BJ (cell line): ENCODE measurements around the gene MSH3. TPM values are rescaled to one million over a fixed set of nuclear protein-coding genes. Genes with fewer than 3 reads are reported as not detected.
"Not testable (repeated sequence)": the region's sequence is repeated elsewhere in the genome, so short reads cannot be mapped to it uniquely, and the experiment has no call there.

Experiments used
- CTCF ChIA-PET: fragments of 350-600 bp; formaldehyde crosslinking; extraction: SDS; loops from one replicate; lab custom pipeline; 2021; ENCODE audit warnings: antibody characterized with exemption, inconsistent platforms; lab: Yijun Ruan, JAX
- POLR2A ChIA-PET: fragments of 300-600 bp; sonication (Branson Sonifier 250); formaldehyde crosslinking; extraction: SDS; loops from one replicate; lab custom pipeline; 2021; ENCODE audit warnings: antibody characterized with exemption; lab: Charles Lee
- DNase-seq: peaks from one replicate; pipeline ENCODE4 v3.0.0-alpha.2; 2011; ENCODE audit warnings: low read depth
- H3K27me3 ChIP-seq: 2 replicates; pipeline ENCODE4 v1.6.0; 2011; ENCODE audit warnings: low read length; ENCODE audit not compliant: control insufficient read depth, insufficient read depth
- H3K36me3 ChIP-seq: 2 replicates; pipeline ENCODE4 v1.5.1; 2011; ENCODE audit warnings: low read length; ENCODE audit not compliant: control insufficient read depth, insufficient read depth
- H3K4me3 ChIP-seq: 2 replicates; pipeline ENCODE4 v1.5.1; 2011; ENCODE audit warnings: low read depth, mild to moderate bottlenecking, control low read depth, low read length
- polyA plus RNA-seq: library from polyadenylated mRNA; depleted of rRNA; stranded (reverse); fragments of >200 nt; gene quantifications from 2 replicates; pipeline ENCODE4 v1.2.3, GENCODE V29; 2011
- TF ChIP-seq, protein P1 (sequence below): IDR thresholded peaks from 2 replicates; pipeline ENCODE4 v1.5.1; 2011; ENCODE audit warnings: low read depth, mild to moderate bottlenecking, control low read depth, inconsistent platforms, low read length, moderate library complexity; ENCODE audit not compliant: insufficient read depth

MSH3 gene
- polyA plus RNA-seq, 1 experiment, result 4.0 TPM

DNA sequence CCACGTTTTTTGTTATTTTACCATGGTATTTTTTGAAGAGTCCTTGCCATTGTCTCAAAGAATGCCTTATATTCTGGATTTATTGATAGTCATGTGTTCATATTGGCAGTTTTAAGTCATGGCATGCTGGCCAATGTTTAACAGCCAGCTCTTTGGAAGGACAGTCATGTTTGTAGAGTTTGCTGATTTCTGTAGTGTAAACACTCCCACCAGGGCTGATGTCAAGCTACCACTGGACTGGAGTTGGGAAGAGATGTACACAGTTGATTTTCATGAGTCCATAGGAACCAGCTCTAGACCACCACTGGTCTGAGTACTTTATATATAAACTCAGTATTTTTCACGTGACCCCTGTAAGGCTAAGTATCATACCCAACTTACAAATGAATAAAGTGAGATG, 125.6 kb downstream of the MSH3 start:
- TF ChIP-seq, protein P1, sequence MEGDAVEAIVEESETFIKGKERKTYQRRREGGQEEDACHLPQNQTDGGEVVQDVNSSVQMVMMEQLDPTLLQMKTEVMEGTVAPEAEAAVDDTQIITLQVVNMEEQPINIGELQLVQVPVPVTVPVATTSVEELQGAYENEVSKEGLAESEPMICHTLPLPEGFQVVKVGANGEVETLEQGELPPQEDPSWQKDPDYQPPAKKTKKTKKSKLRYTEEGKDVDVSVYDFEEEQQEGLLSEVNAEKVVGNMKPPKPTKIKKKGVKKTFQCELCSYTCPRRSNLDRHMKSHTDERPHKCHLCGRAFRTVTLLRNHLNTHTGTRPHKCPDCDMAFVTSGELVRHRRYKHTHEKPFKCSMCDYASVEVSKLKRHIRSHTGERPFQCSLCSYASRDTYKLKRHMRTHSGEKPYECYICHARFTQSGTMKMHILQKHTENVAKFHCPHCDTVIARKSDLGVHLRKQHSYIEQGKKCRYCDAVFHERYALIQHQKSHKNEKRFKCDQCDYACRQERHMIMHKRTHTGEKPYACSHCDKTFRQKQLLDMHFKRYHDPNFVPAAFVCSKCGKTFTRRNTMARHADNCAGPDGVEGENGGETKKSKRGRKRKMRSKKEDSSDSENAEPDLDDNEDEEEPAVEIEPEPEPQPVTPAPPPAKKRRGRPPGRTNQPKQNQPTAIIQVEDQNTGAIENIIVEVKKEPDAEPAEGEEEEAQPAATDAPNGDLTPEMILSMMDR, result no peak
- Histone ChIP-seq H3K27me3 (no peaks in the 10 kb centered on the region), H3K36me3 (no peaks in the 10 kb centered on the region), H3K4me3 (no peak overlapping the region)
- DNase-seq, result no peak
- ChIA-PET CTCF (no interaction called here), POLR2A (no interaction called here)

DNA sequence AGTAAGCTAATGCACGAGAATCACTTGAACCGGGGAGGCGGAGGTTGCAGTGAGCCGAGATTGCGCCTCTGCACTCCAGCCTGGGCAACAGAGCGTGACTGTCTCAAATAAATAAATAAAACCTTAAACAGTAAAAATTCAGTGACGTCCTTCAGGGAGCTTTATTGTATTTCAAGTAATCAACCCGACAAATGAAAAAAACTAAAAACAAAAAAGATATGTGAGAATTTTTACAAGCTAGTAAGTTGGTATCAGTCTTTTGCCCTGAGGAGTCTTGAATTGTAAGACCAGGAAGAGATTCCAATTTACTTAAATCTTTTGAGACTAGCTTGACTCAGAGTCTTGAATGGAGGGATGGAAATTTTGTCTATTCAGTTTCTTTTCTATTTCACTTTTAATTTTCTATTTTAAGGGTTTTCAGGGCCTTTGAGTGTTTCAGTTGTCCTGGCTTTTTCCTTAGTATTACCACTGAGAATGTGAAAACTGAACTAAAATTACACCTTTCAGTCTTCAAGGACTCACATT, 126.4 kb downstream of the MSH3 start:
- CTCF ChIA-PET, result no interaction called here
- Histone ChIP-seq H3K36me3 (no peaks in the 10 kb centered on the region), H3K27me3 (no peaks in the 10 kb centered on the region), H3K4me3 (no peak overlapping the region)
- no peak for DNase-seq
- TF ChIP-seq, protein P1, result no peak
- POLR2A ChIA-PET, result no interaction called here

DNA sequence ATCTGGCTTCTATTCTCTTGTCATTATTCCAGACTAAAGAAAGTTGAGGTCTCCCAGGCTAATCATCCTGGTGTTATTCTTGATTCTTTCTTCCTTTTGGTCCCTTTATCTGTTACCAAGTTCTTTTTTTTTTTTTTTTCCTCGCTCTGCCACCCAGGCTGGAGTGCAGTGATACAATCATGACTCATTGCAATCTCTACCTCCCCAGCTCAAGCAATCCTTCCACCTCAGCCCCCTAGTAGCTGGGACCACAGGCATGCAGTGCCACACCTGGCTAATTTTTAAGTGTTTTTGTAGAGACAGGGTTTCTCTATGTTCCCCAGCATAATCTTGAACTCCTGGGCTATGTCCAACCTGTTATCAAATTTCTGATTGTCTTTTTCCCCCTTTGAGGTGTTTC, 126.9 kb downstream of the MSH3 start:
- POLR2A ChIA-PET, result no interaction called here
- CTCF ChIA-PET, result no interaction called here
- TF ChIP-seq, protein P1, result no peak
- Histone ChIP-seq H3K4me3 (no peak overlapping the region), H3K36me3 (no peaks in the 10 kb centered on the region), H3K27me3 (no peaks in the 10 kb centered on the region)
- DNase-seq, result no peak

DNA sequence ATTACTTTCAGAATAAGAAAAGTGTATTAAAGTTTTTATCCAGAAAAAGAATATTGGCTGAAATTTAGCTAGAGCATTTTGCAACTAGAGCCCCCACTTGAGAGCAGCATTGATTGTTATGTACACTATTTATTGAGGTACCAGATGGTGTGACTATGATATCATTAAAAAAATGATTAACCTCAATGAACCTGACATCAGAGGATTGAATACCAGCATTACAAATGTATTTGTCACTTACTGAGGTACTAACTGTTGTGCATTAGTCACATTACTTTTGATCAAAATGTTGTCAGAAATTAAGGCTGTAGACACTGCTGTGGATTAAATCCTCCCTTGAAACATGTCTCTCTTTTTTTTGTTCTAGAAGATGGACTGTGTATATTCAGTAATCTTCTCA, 128.2 kb downstream of the MSH3 start:
- CTCF ChIA-PET, result no interaction called here
- Histone ChIP-seq H3K27me3 (no peaks in the 10 kb centered on the region), H3K4me3 (no peak overlapping the region), H3K36me3 (no peaks in the 10 kb centered on the region)
- TF ChIP-seq, protein P1, result no peak
- no peak for DNase-seq
- POLR2A ChIA-PET, result no interaction called here

DNA sequence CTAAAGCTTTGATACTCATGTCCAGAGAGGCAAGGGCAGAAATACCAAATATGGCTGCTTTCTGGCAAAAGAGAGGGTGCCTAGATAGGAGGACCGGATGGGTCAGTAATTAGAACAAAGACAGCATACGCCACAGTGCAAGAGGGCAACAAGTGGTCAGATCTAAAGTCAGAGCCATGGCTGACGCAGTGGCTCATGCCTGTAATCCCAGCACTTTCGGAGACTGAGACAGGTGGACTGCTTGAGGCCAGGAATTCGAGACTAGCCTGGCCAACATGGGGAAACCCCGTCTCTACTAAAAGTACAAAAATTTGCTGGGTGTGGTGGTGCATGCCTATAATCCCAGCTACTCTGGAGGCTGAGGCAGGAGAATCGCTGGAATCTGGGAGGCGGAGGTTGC, 129.3 kb downstream of the MSH3 start:
- H3K4me3 ChIP-seq, DNase-seq, H3K27me3 ChIP-seq, H3K36me3 ChIP-seq, POLR2A ChIA-PET, CTCF ChIA-PET: not testable (repeated sequence)

DNA sequence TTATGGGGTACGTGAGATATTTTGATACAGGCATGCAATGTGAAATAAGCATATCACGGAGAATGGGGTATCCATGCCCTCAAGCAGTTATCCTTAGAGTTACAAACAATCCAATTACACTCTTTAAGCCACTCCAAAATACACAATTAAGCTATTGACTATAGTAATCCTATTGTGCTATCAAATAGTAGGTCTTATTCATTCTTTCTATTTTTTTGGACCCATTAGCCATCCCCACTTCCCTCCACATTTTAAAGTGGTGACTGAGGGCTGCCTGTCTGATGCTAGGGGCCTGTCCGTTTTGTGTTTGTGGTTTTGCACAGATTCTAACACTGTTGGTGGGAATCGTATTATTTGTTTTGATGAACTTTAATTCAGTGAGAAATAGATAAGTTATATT, 130.0 kb downstream of the MSH3 start:
- H3K36me3 ChIP-seq, result no peaks in the 10 kb centered on the region
- no peak overlapping the region for H3K4me3 ChIP-seq
- TF ChIP-seq, protein P1, result no peak
- no peaks in the 10 kb centered on the region for H3K27me3 ChIP-seq
- CTCF ChIA-PET, result no interaction called here
- DNase-seq, result no peak
- POLR2A ChIA-PET, result no interaction called here

DNA sequence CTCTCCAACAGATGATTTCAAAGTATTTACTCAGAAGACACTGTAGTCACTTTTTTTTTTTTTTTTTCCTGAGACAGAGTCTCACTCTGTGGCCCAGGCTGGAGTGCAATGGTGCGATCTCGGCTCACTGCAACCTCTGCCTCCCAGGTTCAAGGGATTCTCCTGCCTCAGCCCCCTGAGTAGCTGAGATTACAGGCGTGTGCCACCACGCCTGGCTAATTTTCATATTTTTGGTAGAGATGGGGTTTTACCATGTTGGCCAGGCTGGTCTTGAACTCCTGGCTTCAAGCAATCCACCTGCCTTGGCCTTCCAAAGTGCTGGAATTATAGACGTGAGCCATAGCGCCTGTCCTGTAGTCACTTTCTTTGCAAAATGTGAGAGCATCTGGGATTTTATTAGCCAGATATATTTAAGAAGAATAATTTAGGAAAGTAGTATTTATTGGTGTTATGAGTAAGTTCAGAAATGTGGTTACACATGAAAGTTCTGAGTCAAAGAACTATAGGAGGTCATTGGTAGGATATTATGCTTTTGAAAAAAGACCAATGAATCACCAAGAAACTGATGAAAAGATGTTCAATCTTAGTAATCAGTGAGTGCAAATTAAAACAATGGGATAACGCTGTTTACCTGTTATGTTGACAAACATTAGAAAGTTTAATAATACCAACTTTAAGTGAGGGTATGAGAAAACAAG, 135.0 kb downstream of the MSH3 start:
- POLR2A ChIA-PET, H3K36me3 ChIP-seq, H3K4me3 ChIP-seq, H3K27me3 ChIP-seq, DNase-seq: not testable (repeated sequence)
- CTCF ChIA-PET, result interaction anchor here (1.6 kb wide), 1 partner anchor 9 kb away, joined by 3 read pairs; no protein-coding TSS in a partner anchor
